GM12878 (cell line): ENCODE measurements around the gene PRICKLE4. TPM values are rescaled to one million over a fixed set of nuclear protein-coding genes. Genes with fewer than 3 reads are reported as not detected.
A peak's percentile ranks its signal among the peaks of the same experiment; 100 is the strongest.

Experiments used
- CBX3 ChIP-seq: fragments of 200-600 bp; sonication (generic); IDR thresholded peaks from 2 replicates; pipeline ENCODE4 v1.6.1; 2016; ENCODE audit warnings: low read depth, borderline replicate concordance
- CREB1 ChIP-seq: IDR thresholded peaks from 2 replicates; pipeline ENCODE4 v1.6.1; 2012; ENCODE audit warnings: low read depth, mild to moderate bottlenecking, inconsistent platforms
- CREM ChIP-seq: IDR thresholded peaks from 2 replicates; pipeline ENCODE4 v1.6.1; 2014; ENCODE audit warnings: antibody characterized with exemption, low read depth
- DPF2 ChIP-seq: fragments of 450-650 bp; IDR thresholded peaks from 2 replicates; pipeline ENCODE4 v1.6.1; 2017; ENCODE audit warnings: mild to moderate bottlenecking
- HSF1 ChIP-seq: fragments of 150-350 bp; IDR thresholded peaks from 2 replicates; pipeline ENCODE4 v1.6.1; 2014; ENCODE audit warnings: mild to moderate bottlenecking, low read depth, low read length
- JUNB ChIP-seq: IDR thresholded peaks from 2 replicates; pipeline ENCODE4 v1.6.1; 2016; ENCODE audit warnings: antibody characterized with exemption, mild to moderate bottlenecking
- KLF5 ChIP-seq: fragments of 450-650 bp; IDR thresholded peaks from 2 replicates; pipeline ENCODE4 v1.6.1; 2014; ENCODE audit warnings: mild to moderate bottlenecking; ENCODE audit not compliant: partially characterized antibody
- NKRF ChIP-seq: fragments of 450-650 bp; conservative IDR thresholded peaks from 2 replicates; pipeline ENCODE4 v1.6.1; 2017; ENCODE audit warnings: mild to moderate bottlenecking, moderate library complexity
- NR2F1 ChIP-seq: fragments of 450-650 bp; conservative IDR thresholded peaks from 2 replicates; pipeline ENCODE4 v1.6.1; 2017; ENCODE audit warnings: mild to moderate bottlenecking
- PAX5 ChIP-seq: IDR thresholded peaks from 2 replicates; pipeline ENCODE4 v1.6.1; 2011; ENCODE audit warnings: low read depth, low read length, borderline replicate concordance
- POU2F2 ChIP-seq: IDR thresholded peaks from 3 replicates; pipeline ENCODE4 v1.6.1; 2011; ENCODE audit warnings: low read depth, mild to moderate bottlenecking, low read length, borderline replicate concordance
- RAD21 ChIP-seq: IDR thresholded peaks from 2 replicates; pipeline ENCODE4 v1.6.1; 2011; ENCODE audit warnings: mild to moderate bottlenecking, low read depth, low read length, moderate library complexity; ENCODE audit not compliant: insufficient read depth
- SMARCA5 ChIP-seq: fragments of 450-650 bp; IDR thresholded peaks from 2 replicates; pipeline ENCODE4 v1.6.1; 2017; ENCODE audit warnings: mild to moderate bottlenecking
- SP1 ChIP-seq: IDR thresholded peaks from one replicate; pipeline ENCODE4 v1.6.1; 2011; ENCODE audit warnings: low read depth, low read length
- SRF ChIP-seq, 2 experiments: IDR thresholded peaks; 2 replicates each; pipeline ENCODE4 v1.6.1; 2011; ENCODE audit warnings: low read depth in 2 of 2, low read length in 2 of 2, mild to moderate bottlenecking in 1 of 2, moderate library complexity in 1 of 2
- TAF1 ChIP-seq: IDR thresholded peaks from 2 replicates; pipeline ENCODE4 v1.6.1; 2011; ENCODE audit warnings: mild to moderate bottlenecking, low read depth, low read length, borderline replicate concordance
- TBL1XR1 ChIP-seq: IDR thresholded peaks from 2 replicates; pipeline ENCODE4 v1.6.1; 2012; ENCODE audit warnings: low read depth, low read length, improper control_type of control experiment
- TCF3 ChIP-seq: IDR thresholded peaks from 2 replicates; pipeline ENCODE4 v1.6.1; 2012; ENCODE audit warnings: low read depth, mild to moderate bottlenecking, low read length, borderline replicate concordance; ENCODE audit not compliant: insufficient read depth
- WRNIP1 ChIP-seq: IDR thresholded peaks from 2 replicates; pipeline ENCODE4 v1.6.1; 2011; ENCODE audit warnings: low read depth, low read length, improper control_type of control experiment, borderline replicate concordance
- ZNF207 ChIP-seq: fragments of 450-650 bp; IDR thresholded peaks from 2 replicates; pipeline ENCODE4 v1.6.1; 2014; ENCODE audit warnings: antibody characterized with exemption, mild to moderate bottlenecking, borderline replicate concordance
- ZNF217 ChIP-seq: fragments of 450-650 bp; IDR thresholded peaks from 2 replicates; pipeline ENCODE4 v1.6.1; 2017; ENCODE audit warnings: antibody characterized with exemption, mild to moderate bottlenecking
- polyA plus RNA-seq, 11 experiments: library from polyadenylated mRNA; depleted of rRNA in 4 of 11; unstranded in 6 of 11; stranded (reverse) in 5 of 11; fragments of >200 nt; fragmentation: Nextera tagmentation in 4 of 11; fragmentation: Illumina TruSeq in 1 of 11; extraction: Ambion mirVana in 4 of 11; extraction: Trizol in 1 of 11; gene quantifications; 1 replicate in 1 of 11; 2 replicates in 10 of 11; pipeline versions ENCODE4 v1.2.1 to v1.2.3, GENCODE V29; 2011 to 2016; ENCODE audit warnings: inconsistent platforms in 2 of 11, missing spikeins in 2 of 11, low read depth in 1 of 11
- total RNA-seq, 4 experiments: library from RNA; depleted of rRNA in 3 of 4; stranded (reverse); fragments of >200 nt in 3 of 4; fragmentation: Illumina TruSeq in 1 of 4; extraction: Trizol in 1 of 4; gene quantifications; 2 replicates each; pipeline versions ENCODE4 v1.2.1 to v1.2.3, GENCODE V29; 2013 to 2021
- TF ChIP-seq, protein P1 (sequence below), 3 experiments: IDR thresholded peaks in 2 of 3; conservative IDR thresholded peaks in 1 of 3; 2 replicates each; pipeline ENCODE4 v1.5.1; 2011; ENCODE audit warnings: low read depth in 3 of 3, low read length in 3 of 3, mild to moderate bottlenecking in 3 of 3, control low read depth in 2 of 3, moderate library complexity in 2 of 3, inconsistent platforms in 1 of 3, mixed read lengths in 1 of 3; ENCODE audit not compliant: control insufficient read depth in 2 of 3, insufficient read depth in 1 of 3; ENCODE audit errors: extremely low read depth in 1 of 3

Gene PRICKLE4
- total and polyA plus RNA-seq, 10 of the 15 experiments (the other 5 are each of a cell fraction or from before 2014, with no cell fraction given): 0.33 to 0.85 (median 0.35) TPM; not detected in 7

DNA sequence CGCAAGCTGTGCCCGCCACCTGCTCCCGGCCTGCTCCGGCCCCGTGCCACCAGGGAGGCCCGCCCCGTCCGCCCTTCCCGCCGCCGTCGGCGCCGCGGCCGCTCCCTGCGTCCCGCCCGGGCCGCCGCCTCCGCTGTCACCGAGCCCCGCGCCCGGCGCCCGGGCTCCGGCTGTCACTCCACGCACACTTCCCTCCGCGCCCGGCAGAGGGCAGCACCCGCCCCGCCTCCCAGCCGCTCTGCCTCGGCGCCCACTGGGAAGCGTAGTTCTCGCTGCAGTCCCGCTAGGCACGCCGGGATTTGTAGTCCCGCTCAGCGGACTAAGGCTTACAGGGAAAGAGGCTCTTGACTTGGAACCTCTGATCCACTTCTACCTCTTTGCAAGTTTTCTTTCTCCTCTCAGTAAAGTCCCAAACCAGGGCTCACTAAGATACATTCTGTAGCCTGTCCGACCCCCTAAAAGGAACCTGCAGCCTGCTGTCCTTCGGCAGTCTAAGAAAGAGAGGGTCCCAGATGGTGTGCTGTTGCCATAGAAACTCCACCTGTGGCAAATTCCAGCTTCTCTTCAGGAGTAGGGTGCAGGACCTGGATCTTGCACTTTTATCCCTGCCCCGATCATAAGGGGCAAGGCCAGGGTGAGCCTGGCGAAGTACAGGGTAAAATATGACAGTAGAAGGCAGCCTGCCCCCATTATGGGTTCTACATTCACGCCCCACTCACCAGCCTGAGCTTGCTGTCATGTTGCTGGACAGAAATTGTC lies 45.0 kb upstream of the PRICKLE4 start, which contains the start of gene TFEB (continued):
- TF ChIP-seq HSF1: peak; percentile 50; the same call in 1 of the 2 replicates
- TF ChIP-seq KLF5: peak; percentile 54
- TF ChIP-seq RAD21: peak; percentile 57
- 0 out of 4 replicates have a peak, but pooled peaks of 1 of the 2 experiments have one; percentile 30 for TF ChIP-seq SRF (IDR thresholded peaks at IDR 0.05; ENCODE audit: low read depth in 2 of 2, low read length in 2 of 2)
- TF ChIP-seq SP1: peak; percentile 71
- TF ChIP-seq TAF1: peak; percentile 51; the same call in 1 of the 2 replicates
- TF ChIP-seq NKRF: peak; percentile 83
- peak; percentile 73; the same call in 1 of the 2 replicates for TF ChIP-seq TBL1XR1
- TF ChIP-seq, protein P1, sequence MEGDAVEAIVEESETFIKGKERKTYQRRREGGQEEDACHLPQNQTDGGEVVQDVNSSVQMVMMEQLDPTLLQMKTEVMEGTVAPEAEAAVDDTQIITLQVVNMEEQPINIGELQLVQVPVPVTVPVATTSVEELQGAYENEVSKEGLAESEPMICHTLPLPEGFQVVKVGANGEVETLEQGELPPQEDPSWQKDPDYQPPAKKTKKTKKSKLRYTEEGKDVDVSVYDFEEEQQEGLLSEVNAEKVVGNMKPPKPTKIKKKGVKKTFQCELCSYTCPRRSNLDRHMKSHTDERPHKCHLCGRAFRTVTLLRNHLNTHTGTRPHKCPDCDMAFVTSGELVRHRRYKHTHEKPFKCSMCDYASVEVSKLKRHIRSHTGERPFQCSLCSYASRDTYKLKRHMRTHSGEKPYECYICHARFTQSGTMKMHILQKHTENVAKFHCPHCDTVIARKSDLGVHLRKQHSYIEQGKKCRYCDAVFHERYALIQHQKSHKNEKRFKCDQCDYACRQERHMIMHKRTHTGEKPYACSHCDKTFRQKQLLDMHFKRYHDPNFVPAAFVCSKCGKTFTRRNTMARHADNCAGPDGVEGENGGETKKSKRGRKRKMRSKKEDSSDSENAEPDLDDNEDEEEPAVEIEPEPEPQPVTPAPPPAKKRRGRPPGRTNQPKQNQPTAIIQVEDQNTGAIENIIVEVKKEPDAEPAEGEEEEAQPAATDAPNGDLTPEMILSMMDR (IDR thresholded peaks at IDR 0.05 in 2 of 3, conservative IDR thresholded peaks at IDR 0.05 in 1 of 3; ENCODE audit: control insufficient read depth in 2 of 3, extremely low read depth in 1 of 3, insufficient read depth in 1 of 3, low read depth in 3 of 3, low read length in 3 of 3): peak; percentile 92 to 97 (median 95)
- peak; percentile 89 for TF ChIP-seq SMARCA5
- TF ChIP-seq NR2F1: peak; percentile 18; the same call in 1 of the 2 replicates
- no peak for TF ChIP-seq CBX3
- no peak for TF ChIP-seq WRNIP1
- peak; percentile 57; the same call in 1 of the 3 replicates for TF ChIP-seq POU2F2
- TF ChIP-seq CREM: peak; percentile 92
- TF ChIP-seq TCF3: 0 out of 2 replicates have a peak, but pooled peaks have one; percentile 52
- no peak for TF ChIP-seq CREB1
- no peak for TF ChIP-seq JUNB
- TF ChIP-seq ZNF207: 0 out of 2 replicates have a peak, but pooled peaks have one; percentile 56
- 0 out of 2 replicates have a peak, but pooled peaks have one; percentile 35 for TF ChIP-seq PAX5
- TF ChIP-seq DPF2: peak; percentile 56; the same call in 1 of the 2 replicates
- TF ChIP-seq ZNF217: peak; percentile 65; the same call in 1 of the 2 replicates
